ENCODE results near the gene ANKRD24.
"Not testable (repeated sequence)": the region's sequence is repeated elsewhere in the genome, so short reads cannot be mapped to it uniquely, and the experiment has no call there.

Gene ANKRD24

GRCh38 chr19:4197625-4198466 is 15.4 kb downstream of the ANKRD24 start:
- no peak for DNase-seq (ENCODE audit: low read depth in 4 of 4, low spot score in 1 of 4)

- no peak for DNase-seq (ENCODE audit: low read depth in 4 of 4, low spot score in 1 of 4)
Measured at GRCh38 chr19:4198467-4199126, 16.1 kb downstream of the ANKRD24 start.

- no peak for DNase-seq (ENCODE audit: low read depth in 4 of 4, low spot score in 1 of 4)
Measured at GRCh38 chr19:4199699-4200293, 17.3 kb downstream of the ANKRD24 start.

- no peak for DNase-seq (ENCODE audit: low read depth in 4 of 4, low spot score in 1 of 4)
Measured at GRCh38 chr19:4200940-4201542, 18.6 kb downstream of the ANKRD24 start.

GRCh38 chr19:4201798-4202197 is 19.3 kb downstream of the ANKRD24 start:
- no peak for DNase-seq (ENCODE audit: low read depth in 4 of 4, low spot score in 1 of 4)

GRCh38 chr19:4206818-4207484 is 24.5 kb downstream of the ANKRD24 start:
- no peak for DNase-seq (ENCODE audit: low read depth in 4 of 4, low spot score in 1 of 4)

GRCh38 chr19:4208385-4209094 is 26.1 kb downstream of the ANKRD24 start:
- DNase-seq (ENCODE audit: low read depth in 4 of 4, low spot score in 1 of 4) = no peak

GRCh38 chr19:4210166-4210731 is 27.8 kb downstream of the ANKRD24 start:
- no peak for DNase-seq (ENCODE audit: low read depth in 4 of 4, low spot score in 1 of 4)

GRCh38 chr19:4213116-4213515 is 30.6 kb downstream of the ANKRD24 start:
- no peak for DNase-seq (ENCODE audit: low read depth in 4 of 4, low spot score in 1 of 4)

- DNase-seq (ENCODE audit: low read depth in 4 of 4, low spot score in 1 of 4) = no peak
Measured at GRCh38 chr19:4215807-4216206, 33.3 kb downstream of the ANKRD24 start.

- DNase-seq (ENCODE audit: low read depth in 4 of 4, low spot score in 1 of 4) = no peak
Measured at GRCh38 chr19:4216846-4217245, 34.4 kb downstream of the ANKRD24 start.

GRCh38 chr19:4217429-4218264 is 35.2 kb downstream of the ANKRD24 start:
- DNase-seq (ENCODE audit: low read depth in 4 of 4, low spot score in 1 of 4) = no peak

GRCh38 chr19:4218523-4218922 is 36.0 kb downstream of the ANKRD24 start:
- not testable (repeated sequence) for DNase-seq (ENCODE audit: low read depth in 4 of 4, low spot score in 1 of 4)

- no peak for DNase-seq (ENCODE audit: low read depth in 4 of 4, low spot score in 1 of 4)
Measured at GRCh38 chr19:4220188-4220587, 37.7 kb downstream of the ANKRD24 start.

- DNase-seq (ENCODE audit: low read depth in 4 of 4, low spot score in 1 of 4) = no peak
Measured at GRCh38 chr19:4224470-4224869, 42.0 kb downstream of the ANKRD24 start.

GRCh38 chr19:4225885-4226284 is 43.4 kb downstream of the ANKRD24 start:
- DNase-seq (ENCODE audit: low read depth in 4 of 4, low spot score in 1 of 4) = no peak

- DNase-seq (ENCODE audit: low read depth in 4 of 4, low spot score in 1 of 4) = no peak
Measured at GRCh38 chr19:4227771-4228170, 45.3 kb downstream of the ANKRD24 start.

- no peak for DNase-seq (ENCODE audit: low read depth in 4 of 4, low spot score in 1 of 4)
Measured at GRCh38 chr19:4228765-4229178, 46.3 kb downstream of the ANKRD24 start.

Measured in stimulated activated CD4-positive, alpha-beta T cell treated with anti-CD3 and anti-CD28 coated beads, Interleukin-1b, Interleukin-23, amount 100 ng/mL, for 24 hours (primary cell).